NOMO-1 (cell line): ENCODE data around the gene BBLN.

Source experiments
- DNase-seq, 2 experiments: peaks; one replicate each; lab custom pipeline; 2025; ENCODE audit not compliant: unreplicated experiment in 2 of 2; lab: John Stamatoyannopoulos, UW

BBLN gene

DNA sequence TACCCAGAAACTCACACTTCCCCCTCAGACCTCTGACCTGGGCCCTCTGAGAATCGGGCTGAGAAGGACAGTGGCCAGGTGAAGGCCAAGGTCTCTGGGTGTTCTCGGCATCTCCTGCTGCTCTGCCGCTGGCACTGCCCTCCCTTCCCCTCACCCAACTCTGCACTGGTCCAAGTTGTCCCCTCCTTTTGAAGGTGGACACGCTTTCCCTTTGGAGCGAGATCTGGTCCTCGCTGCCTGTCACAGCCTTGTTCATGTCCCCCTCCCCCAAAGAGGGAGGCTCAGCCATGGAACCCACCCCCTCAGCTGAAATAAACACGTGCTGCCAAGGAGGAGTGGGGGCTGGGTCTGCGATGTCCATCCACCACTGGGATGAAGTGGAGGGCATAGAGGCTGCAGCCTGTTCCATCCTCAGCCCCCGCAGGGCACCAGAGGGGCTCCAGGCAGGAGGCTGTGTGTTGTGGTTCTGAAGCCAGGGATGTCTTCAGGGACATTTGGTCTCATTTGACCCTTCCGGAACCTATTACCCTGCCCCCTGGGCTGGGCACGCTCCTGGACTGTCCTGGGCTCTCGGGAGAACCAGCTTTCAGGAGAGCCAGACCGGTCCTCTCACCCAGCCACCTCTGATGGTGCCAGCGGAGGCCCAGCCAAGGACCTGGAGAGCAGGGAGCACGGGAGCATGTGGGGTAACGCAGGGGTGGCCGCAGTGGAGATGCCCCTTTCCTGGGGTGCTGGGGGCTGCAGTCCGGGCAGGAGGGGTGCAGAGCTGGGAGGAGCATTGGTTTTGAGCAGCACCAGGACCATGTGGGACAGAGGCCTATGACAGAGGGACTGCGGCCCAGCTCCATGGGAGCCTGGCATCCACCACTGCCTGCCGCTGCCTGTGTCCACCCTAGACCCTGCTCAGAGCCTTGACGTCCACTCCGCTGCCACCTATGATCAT is 15.6 kb upstream of the BBLN start:
- DNase-seq: no peak

DNA sequence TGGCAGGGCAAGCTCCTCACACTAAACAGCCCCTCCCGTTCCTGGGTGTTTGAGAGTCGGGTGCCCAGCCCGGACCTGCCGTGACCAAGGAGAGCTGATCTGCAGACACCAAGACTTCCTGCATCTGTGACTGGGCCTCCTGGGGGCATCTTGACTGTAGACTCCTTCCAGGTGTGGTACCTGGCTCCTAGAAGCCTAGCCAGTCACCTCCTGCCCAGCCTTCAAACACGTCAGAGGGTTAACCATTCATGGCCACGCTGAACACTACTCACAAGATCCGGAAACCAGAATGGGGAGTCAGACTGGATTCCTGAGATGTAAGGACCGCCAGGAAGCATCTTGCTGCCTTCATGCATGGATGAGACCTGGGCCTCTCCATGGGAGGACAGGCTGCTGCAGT is 14.5 kb upstream of the BBLN start:
- DNase-seq: no peak

DNA sequence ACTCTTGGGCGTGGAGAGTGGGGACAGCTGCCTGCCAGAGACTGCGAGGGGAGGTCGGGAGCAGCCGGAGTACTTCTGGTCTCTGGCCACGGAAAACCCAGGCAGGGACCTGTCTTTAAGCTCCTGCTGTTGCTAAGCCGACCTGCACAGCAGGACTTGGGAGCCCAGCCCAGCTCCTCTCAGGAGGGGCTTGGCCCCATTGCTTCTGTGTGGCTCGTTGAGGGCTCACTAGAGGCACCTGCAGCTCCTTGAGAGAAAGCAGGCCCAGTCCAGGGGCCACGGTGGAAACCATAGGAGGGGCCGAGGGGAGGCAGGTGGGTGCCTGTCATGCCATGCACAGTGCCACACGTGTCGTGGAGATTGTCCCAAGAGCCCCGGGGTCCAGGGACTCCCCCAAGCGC is 14.1 kb upstream of the BBLN start:
- DNase-seq: no peak

DNA sequence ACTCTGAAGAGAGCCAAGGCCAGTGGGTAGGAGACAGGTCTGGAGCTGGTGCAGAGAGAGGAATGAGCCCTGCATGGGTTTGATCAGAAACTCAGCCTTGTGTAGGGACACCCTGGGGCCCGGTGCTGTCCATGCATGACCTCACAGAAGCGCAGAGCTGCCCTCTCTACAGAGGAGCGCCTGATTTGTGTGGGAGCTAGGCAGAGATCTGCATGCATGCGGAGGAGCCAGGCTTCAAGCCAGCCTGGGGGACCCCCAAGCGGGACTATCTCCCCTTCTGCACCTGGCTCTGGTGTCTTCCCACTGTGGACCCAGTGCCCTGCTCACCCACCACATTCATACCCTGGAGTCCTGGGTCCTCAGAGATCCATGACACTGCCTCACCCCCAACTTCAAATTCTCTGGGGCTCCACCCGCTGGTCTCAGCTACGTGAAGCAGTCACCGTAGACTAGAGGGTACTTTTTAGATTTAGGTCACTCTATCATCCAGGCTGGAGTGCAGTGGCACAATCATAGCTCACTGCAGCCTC is 13.4 kb upstream of the BBLN start:
- no peak for DNase-seq

DNA sequence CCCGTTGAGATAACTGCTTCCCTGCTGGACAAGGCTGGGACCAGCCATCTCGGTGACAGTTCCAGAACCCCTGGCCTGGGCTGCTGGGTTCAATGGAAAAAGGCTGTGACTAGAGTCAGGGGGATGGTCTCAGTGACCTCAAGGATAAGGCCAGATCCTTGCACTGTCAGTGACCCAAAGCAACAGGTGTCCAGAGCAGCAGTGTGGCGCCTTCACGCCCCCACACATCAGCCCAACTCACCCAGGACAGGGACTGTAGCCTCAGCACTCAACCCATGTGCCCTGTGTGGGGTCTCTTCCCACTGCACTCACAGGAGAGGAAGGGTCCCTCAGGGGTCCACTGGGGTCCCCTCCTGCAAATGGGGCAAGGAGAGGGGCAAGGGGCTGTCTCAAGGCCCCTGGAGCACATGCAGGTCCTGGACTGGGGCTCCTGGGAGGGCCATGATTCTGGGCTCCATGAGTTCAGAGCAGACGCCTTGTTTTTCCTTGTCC is 11.5 kb upstream of the BBLN start:
- DNase-seq: no peak

DNA sequence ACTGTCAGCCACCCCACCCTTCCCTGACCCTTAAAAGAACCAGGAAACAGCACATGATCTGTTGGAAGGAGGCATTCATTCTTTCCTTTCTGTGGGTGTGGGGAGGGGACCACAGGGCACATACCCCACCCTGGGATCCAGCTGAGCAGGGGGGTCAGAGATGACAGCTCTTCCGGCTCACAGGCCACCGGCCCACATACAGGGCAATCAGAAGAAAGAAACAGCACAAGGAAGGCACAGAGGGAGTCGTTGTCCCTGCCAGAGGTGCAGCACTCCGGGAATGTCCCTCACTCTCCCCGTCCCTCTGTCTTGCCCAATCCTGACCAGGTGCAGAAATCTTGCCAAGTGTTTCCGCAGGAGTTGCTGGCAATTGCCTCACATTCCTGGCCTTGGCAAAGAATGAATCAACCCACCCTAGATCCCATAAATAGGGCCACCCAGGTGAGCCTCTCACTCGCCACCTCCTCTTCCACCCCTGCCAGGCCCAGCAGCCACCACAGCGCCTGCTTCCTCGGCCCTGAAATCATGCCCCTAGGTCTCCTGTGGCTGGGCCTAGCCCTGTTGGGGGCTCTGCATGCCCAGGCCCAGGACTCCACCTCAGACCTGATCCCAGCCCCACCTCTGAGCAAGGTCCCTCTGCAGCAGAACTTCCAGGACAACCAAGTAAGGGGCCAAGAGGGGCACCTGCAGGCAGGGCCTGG is 10.9 kb upstream of the BBLN start, which contains the start of gene LCN2:
Gene LCN2, plus strand, starts transcription at position 453 of the 701 bp plus-strand sequence. Its CDS starts 73 bp downstream, at position 526.
- DNase-seq: no peak

DNA sequence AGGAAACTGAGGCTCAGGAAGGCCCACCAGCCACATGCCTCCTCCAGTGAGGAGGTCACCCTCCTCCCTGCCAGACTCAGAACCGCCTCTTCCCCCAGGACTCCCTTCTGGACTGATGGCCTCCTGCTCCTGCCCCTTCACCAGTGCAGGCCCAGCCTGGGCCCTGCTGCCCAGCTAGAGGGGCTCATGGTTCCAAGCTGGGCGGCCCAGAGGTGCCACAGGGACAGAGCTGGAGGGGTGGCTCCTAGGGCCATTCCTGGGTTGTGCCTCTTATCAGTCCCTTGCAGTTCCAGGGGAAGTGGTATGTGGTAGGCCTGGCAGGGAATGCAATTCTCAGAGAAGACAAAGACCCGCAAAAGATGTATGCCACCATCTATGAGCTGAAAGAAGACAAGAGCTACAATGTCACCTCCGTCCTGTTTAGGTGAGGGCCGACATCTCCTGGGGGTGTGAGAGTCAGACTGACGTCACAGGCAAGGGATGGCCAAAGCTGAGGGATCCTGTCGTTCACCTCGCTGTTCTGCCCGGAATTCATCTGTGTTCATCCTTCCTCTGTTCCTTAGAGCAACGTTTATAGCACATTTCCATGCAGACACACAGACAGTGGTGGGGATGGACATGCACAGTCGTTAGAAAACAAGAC is 10.0 kb upstream of the BBLN start:
- no peak for DNase-seq

DNA sequence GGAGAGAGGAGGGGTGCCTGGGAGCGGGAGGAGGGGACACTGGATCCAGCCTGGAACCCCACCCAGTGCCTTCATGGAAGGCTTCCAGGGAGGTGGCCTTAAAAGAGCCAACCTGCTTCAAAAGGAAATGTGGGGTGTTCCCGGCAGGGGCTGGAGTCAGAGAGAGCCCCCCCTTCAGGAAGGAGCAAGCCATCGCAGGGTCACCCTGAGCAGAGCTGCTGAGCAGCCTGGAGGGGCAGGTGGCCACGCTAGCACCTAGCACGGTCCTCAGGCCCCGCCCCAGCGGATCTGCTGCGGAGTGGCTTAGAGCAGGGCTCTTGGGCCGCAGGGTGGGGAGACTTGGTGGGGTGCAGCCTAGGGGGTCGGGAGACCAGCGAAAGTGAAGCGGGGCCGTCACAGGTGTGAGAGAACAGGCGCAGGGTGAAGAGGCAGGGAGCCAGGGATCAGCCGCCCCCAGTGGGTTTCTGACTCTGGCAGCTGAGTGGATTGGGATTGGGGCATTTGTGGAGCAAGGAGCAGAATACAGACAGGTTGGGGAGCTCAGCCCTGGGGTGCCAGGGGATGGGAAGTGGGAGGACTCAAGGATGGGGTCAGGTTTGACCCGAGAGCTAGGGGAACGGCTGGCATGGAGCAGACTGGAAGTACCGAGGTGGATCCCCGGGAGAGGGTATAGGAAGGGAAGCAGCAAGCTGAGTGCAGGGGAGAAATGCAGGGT is 9.3 kb upstream of the BBLN start:
- no peak for DNase-seq

DNA sequence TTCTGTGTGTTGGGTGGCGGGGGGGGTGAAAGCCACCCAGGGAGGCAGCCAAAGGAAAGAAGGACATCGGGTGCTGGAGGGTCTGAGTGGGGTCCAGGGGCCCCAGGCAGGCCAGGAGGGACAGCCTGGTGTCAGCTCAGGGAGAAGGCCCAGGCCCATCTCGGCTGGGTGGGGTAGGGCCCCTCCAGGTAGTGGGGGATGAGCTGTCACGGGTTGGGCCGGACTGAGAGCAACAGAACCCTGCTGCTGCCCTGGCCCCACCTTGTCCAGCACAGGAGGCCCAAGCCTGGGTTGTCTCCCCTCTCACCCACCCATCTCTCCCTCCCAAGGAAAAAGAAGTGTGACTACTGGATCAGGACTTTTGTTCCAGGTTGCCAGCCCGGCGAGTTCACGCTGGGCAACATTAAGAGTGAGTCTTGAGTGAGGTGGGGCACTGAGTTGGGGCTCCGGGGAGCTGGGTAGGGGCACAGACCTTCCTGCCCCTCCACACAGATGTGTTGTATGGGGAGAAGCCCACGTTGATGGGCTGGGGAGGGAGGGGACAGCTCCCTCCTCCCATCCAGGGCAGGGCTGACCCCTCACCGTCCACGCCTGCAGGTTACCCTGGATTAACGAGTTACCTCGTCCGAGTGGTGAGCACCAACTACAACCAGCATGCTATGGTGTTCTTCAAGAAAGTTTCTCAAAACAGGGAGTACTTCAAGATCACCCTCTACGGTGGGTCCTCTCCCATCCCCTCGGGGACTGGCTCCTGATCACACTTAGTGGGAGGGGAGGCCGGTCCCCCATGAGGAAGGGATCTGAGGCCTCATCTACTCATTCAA is 8.5 kb upstream of the BBLN start:
- DNase-seq: no peak

DNA sequence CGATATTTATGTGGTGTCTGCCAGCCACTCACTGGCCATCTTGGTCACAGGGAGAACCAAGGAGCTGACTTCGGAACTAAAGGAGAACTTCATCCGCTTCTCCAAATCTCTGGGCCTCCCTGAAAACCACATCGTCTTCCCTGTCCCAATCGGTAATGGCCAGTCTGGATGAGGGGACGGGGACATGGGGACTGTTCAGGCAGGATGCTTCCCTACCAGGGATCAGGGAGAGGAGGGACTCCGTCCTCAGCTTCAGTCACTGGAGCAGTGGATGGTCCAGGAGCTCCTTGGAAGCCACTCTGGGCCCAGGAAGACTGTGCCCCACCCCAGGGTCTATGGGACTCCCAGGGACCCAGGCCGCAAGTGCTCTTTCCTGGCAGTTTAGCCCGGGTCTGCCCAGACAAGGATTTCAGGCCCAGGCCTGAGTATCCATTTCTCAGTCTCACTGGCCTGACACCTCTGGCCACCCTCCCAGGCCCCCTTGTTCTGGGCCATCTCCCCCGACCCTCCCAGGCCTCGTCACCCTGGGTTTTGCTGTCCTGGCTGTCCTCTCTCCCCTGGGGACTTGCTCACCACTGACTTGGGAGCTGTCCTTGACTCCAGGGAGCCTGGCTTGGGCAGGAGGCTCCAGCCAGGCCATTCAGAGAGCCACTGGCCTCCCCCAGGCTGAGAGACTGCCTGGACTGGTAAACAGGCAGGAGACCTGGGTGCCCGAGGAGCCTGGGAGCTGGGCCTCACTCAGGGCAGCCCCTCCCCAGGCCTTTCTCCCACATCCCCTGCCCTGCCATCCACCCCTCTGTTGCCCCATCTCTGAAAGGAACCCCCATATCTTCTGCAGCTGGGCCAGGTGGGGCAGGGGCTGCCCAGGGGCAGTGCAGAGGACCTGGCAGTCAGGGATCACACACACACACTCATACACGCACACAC is 7.7 kb upstream of the BBLN start:
- DNase-seq: no peak

DNA sequence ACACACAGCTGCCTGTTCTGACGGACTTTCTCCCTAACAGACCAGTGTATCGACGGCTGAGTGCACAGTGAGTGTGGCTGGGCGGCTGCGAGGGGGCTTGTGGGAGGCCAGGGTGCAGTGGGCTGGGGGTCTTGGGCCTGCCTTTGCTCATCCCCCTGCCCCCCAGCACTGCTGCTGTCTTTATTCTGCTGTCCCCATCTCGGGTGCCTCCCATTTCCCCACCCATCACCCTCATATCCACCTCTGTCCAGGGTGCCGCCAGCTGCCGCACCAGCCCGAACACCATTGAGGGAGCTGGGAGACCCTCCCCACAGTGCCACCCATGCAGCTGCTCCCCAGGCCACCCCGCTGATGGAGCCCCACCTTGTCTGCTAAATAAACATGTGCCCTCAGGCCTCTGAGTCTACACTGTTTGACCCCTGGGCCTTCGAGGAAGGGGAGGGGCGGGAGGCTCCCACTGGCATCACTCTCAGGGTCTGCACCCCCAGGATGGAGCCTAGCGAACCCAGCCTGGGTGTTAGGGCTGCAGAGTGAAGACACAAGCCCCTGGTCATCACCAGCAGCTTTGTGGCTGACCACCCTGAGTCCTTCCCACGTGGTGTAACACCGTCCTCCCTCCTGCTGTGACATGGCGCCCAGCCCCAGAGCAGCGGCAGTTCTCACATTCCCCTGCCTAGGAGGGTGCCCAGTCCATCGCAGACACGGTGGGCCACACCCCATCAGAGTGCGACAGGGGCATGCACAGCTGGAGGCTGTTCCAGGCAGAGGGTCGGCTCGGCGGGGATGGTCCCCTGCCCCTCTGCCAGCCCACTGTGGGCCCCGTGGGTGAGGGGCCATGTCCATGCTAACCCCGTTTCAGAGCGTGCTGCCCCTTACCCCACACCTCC is 6.8 kb upstream of the BBLN start:
- no peak for DNase-seq

DNA sequence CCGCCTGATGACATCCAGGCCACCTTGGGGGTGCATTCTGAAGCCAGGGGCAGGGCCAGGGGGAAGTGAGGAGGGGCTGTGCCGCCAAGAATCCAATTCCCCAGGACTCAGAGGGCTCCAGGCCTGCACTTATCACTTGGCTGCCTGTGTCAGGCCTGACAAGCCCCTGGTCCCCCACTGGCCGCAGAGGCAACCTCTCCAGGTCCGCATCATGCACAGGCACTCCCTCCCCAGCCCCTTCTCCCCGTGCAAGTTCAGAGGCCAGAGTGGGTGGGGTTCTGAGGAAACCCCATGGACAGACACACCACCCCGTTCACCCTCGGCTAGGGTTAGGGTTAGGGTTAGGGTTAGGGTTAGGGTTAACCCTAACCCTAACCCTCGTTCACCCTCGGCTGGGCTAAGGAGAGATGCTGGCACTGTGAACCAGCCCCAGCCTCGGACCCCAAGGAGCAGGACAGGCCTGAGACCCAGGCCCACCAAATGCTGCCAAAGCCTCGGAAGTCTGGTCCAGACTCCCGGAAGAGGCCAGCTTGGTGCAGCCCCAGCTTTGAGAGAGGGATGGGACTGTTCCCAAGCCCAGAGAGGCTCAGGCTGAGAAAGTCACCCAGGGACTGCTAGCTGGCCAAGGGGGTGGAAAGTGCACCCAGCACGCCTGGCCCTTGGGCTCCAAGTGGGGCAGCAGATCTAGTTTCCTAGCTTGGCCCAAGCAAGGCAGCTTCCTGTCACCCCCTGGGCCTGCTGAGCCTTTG is 5.9 kb upstream of the BBLN start:
- no peak for DNase-seq

DNA sequence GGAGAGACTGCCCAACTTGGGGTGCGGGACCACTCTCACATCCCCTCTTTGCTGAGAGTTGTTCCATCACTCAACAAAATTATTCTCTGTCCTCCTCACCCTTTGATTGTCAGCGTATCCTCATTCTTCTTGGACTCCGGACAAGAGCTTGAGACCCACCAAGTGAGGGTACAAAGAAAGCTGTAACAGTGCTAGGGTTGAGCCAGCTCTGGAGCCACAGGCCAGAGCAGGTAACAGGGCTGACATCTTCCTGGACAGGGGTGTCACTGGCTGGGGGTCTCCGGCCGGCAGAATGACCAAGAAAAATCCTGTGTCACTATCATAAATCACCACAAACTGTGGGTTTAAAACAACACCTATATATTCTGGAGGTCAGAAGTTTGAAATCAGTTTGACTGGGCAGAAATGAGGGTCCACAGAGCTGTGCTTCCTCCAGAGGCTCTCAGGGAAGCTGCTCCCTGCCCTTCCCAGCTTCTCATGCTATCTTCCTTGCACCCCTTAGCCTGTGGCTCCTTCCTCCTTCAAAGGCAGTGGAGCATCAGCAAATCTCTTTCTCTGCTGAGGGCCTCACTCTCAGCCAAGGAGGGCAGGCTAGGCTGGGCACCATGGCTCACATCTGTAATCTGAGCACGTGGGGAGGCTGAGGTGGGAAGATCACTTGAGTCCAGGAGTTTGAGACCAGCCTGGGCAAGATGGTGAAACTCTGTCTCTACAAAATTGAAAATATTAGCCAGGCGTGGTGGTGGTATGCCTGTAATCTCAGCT is 4.1 kb upstream of the BBLN start:
- DNase-seq: no peak

DNA sequence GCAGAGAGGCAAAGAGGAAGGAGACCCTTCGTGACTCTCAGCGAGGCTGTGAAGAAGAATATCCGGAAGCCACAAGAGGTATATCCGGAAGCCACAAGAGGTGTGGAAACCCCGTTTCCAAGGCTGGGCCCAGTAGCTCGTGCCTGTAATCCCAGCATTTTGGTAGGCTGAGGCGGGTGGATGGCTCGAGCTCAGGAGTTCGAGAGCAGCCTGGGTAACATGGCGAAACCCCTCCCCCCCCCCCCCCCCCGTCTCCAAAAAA is 612 bp upstream of the BBLN start:
- peak; percentile 63 to 77 for DNase-seq

DNA sequence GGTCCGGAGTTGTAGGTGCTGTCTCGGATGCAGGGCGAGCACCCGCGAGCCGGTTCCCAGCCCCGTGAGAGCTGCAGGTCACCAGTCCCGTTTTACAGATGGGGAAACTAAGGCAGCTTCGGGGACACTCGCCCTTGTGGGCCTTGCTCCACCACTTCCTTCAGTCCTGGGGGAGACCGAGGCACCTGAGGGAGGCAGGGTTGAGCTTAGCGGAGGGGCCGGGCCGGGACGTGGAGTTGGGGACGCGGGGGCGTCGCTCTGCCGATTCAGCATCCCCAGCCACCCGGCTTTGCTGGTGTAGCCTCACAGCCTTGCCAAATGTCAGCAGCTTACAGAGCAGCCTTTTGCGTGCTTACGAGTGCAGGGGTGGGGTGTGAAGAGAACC is 530 bp downstream of the BBLN start:
- DNase-seq: no peak

DNA sequence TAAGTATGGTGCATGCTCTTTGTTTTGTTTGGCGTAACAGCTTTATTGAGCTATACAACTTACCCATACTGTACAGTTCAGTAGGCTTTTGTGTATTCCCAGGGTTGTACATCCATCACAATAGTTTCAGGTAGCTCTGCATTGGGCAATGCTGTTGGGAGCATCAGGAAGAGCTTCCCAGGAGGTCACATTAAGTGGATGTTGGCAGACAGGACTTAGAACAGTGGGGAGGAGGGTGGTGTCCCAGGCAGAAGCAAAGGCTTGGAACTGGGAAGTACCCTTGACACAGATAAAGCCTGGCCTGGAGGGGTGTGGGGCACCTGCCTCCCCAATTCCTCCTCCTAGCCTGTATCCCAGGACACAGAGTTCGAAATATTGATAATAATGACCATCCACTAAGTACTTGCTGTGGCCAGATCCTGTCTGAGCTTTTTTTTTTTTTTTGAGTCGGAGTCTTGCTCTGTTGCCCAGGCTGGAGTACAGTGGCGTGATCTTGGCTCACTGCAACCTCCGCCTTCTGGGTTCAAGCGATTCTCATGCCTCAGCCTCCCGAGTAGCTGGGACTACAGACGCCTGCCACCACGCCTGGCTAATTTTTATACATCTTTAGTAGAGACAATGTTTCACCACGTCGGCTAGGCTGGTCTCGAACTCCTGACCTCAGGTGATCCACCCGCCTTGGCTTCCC is 1.3 kb downstream of the BBLN start:
- DNase-seq: no peak
